GM19468 (cell line): ENCODE results near the gene LTBP1.
A peak's percentile ranks its signal among the peaks of the same experiment; 100 is the strongest.
"Not testable (repeated sequence)": the region's sequence is repeated elsewhere in the genome, so short reads cannot be mapped to it uniquely, and the experiment has no call there.

Experiments used
- ATAC-seq: cut with Tn5 transposase; IDR thresholded peaks from one replicate; pipeline ENCODE4 v1.9.1; 2021; ENCODE audit warnings: mild to moderate bottlenecking, moderate library complexity, moderate number of reproducible peaks; ENCODE audit not compliant: unreplicated experiment; ENCODE audit errors: extremely low read depth

The LTBP1 gene

GRCh38 chr2:33170251-33170650, 223.5 kb downstream of the LTBP1 start:
- not testable (repeated sequence) for ATAC-seq

- no peak for ATAC-seq
These were observed 230.9 kb downstream of the LTBP1 start for GRCh38 chr2:33177627-33178026.

GRCh38 chr2:33178209-33178608, 231.5 kb downstream of the LTBP1 start:
- no peak for ATAC-seq

GRCh38 chr2:33180915-33181314, 234.2 kb downstream of the LTBP1 start:
- no peak for ATAC-seq

GRCh38 chr2:33181466-33181865, 234.7 kb downstream of the LTBP1 start:
- ATAC-seq = no peak

GRCh38 chr2:33184041-33184440, 237.3 kb downstream of the LTBP1 start:
- ATAC-seq = no peak

- no peak for ATAC-seq
These were observed 240.2 kb downstream of the LTBP1 start for GRCh38 chr2:33186937-33187336.

GRCh38 chr2:33188799-33189198, 242.0 kb downstream of the LTBP1 start:
- ATAC-seq = no peak

- no peak for ATAC-seq
These were observed 243.7 kb downstream of the LTBP1 start for GRCh38 chr2:33190393-33190937.

GRCh38 chr2:33195891-33196290, 249.1 kb downstream of the LTBP1 start:
- ATAC-seq = no peak

GRCh38 chr2:33196700-33197099, 249.9 kb downstream of the LTBP1 start:
- no peak for ATAC-seq

- no peak for ATAC-seq
These were observed 250.6 kb downstream of the LTBP1 start for GRCh38 chr2:33197198-33197938.

GRCh38 chr2:33202641-33203522, 256.1 kb downstream of the LTBP1 start:
- ATAC-seq = no peak

- ATAC-seq = peak; percentile 50
These were observed 258.2 kb downstream of the LTBP1 start for GRCh38 chr2:33204945-33205344.

GRCh38 chr2:33205693-33206434, 259.1 kb downstream of the LTBP1 start:
- ATAC-seq = peak; percentile 74

- ATAC-seq = no peak
These were observed 260.5 kb downstream of the LTBP1 start for GRCh38 chr2:33207151-33207740.

- no peak for ATAC-seq
These were observed 261.6 kb downstream of the LTBP1 start for GRCh38 chr2:33208400-33208799.

- no peak for ATAC-seq
These were observed 263.2 kb downstream of the LTBP1 start for GRCh38 chr2:33209976-33210375.

- ATAC-seq = no peak
These were observed 263.9 kb downstream of the LTBP1 start for GRCh38 chr2:33210626-33211025.

GRCh38 chr2:33212151-33212550, 265.4 kb downstream of the LTBP1 start:
- ATAC-seq = no peak
